Breast epithelium (tissue), 4 donors: Measurements from ENCODE around the gene MRPL39. TPM values are rescaled to one million over a fixed set of nuclear protein-coding genes. Genes with fewer than 3 reads are reported as not detected.

Source experiments
- DNase-seq, 2 donors: peaks; one replicate each; pipeline ENCODE4 v3.0.0-alpha.2; 2019; ENCODE audit warnings: low spot score in 2 of 2
- H3K27ac ChIP-seq, 2 donors: fragments of 200-600 bp; sonication (generic) in 1 of 2; one replicate each; pipeline ENCODE4 v1.5.1; 2016 to 2019; ENCODE audit warnings: mild to moderate bottlenecking in 1 of 2
- H3K27me3 ChIP-seq, 2 donors: fragments of 200-600 bp; sonication (generic) in 1 of 2; one replicate each; pipeline versions ENCODE4 v1.5.1 to v1.6.0; 2017 to 2019; ENCODE audit warnings: control low read depth in 1 of 2, mild to moderate bottlenecking in 1 of 2
- H3K36me3 ChIP-seq: fragments of 200-600 bp; one replicate; pipeline ENCODE4 v1.5.1; 2019
- H3K4me1 ChIP-seq, 2 donors: fragments of 200-600 bp; sonication (generic); one replicate each; pipeline ENCODE4 v1.5.1; 2016 to 2019; ENCODE audit warnings: control low read depth in 1 of 2
- H3K4me3 ChIP-seq, 3 donors: fragments of 200-600 bp; sonication (generic); 1 replicate in 2 of 3; 2 replicates in 1 of 3; pipeline ENCODE4 v1.5.1; 2016 to 2019; ENCODE audit warnings: mild to moderate bottlenecking in 3 of 3, moderate library complexity in 2 of 3
- H3K9me3 ChIP-seq, 2 donors: fragments of 200-600 bp; sonication (generic) in 1 of 2; one replicate each; pipeline ENCODE4 v1.5.1; 2016 to 2019; ENCODE audit warnings: control low read depth in 1 of 2
- CTCF ChIP-seq, 3 donors: fragments of 450-650 bp; IDR thresholded peaks; one replicate each; pipeline ENCODE4 v1.5.1; 2016 to 2017; ENCODE audit warnings: antibody characterized with exemption in 3 of 3, mild to moderate bottlenecking in 3 of 3, moderate library complexity in 3 of 3
- POLR2A ChIP-seq: fragments of 450-650 bp; IDR thresholded peaks from one replicate; pipeline ENCODE4 v1.6.1; 2016; ENCODE audit warnings: antibody characterized with exemption, mild to moderate bottlenecking, moderate library complexity
- POLR2AphosphoS5 ChIP-seq, 3 donors: sonication (generic); formaldehyde crosslinking; IDR thresholded peaks; one replicate each; pipeline ENCODE4 v1.6.1; 2017; ENCODE audit warnings: antibody characterized with exemption in 3 of 3
- intact Hi-C: fragments of 100-400 bp; cut with DNase I; formaldehyde crosslinking; loops from one replicate; pipeline ENCODE4 v1.15.1; 2023; ENCODE audit warnings: low total_unique reads
- total RNA-seq, 3 donors: library from RNA; depleted of rRNA; stranded (reverse); fragments of >200 nt; gene quantifications; one replicate each; pipeline ENCODE4 v1.1.0, GENCODE V29; 2016

Gene MRPL39
- total RNA-seq, 3 donors from 2014 or later = 13.0 to 28.2 (median 26.5) TPM

- H3K27ac ChIP-seq = no peak overlapping the region
- intact Hi-C loops = no loop called here
These were observed 39.8 kb downstream of the MRPL39 start for GRCh38 chr21:25567472-25567871.

DNA sequence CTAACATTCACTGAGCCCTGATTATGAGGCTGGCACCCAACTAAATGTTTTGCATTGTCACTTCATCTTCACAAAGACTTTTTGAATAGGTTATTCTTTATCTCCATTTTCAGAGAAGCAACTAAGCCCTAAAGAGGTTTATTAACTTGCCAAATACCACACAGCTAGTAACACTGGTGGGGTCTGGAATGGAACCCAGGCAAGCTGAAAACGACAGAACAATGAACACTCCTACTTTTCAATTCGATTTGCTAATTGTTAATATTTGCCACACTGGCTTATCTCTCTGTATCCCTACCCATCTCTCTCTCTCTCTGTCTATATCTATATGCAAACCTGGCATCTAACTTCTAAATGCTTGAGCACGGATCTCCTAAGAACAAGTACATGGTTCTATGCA lies 40.6 kb downstream of the MRPL39 start:
- Histone ChIP-seq H3K27me3 (no peaks in the 10 kb centered on the region), H3K9me3 (no peaks in the 10 kb centered on the region), H3K4me3 (no peak overlapping the region), H3K36me3 (peaks cover 3% of the 10 kb centered on the region), H3K27ac (no peak overlapping the region), H3K4me1 (no peaks in the 10 kb centered on the region)
- TF ChIP-seq POLR2AphosphoS5 (IDR thresholded peaks at IDR 0.05) (no peak), POLR2A (no peak), CTCF (IDR thresholded peaks at IDR 0.05) (no peak)
- no peak for DNase-seq
- intact Hi-C loops = no loop called here

More at GRCh38 chr21:25567472-25567871, 39.8 kb downstream of the MRPL39 start:
- no peak for TF ChIP-seq POLR2AphosphoS5 (IDR thresholded peaks at IDR 0.05)
- no peak for TF ChIP-seq CTCF (IDR thresholded peaks at IDR 0.05)
- no peak for TF ChIP-seq POLR2A
- no peaks in the 10 kb centered on the region for H3K9me3 ChIP-seq
- H3K4me1 ChIP-seq = no peaks in the 10 kb centered on the region
- H3K27me3 ChIP-seq = no peaks in the 10 kb centered on the region
- no peak overlapping the region for H3K4me3 ChIP-seq
- H3K36me3 ChIP-seq = peaks cover 3% of the 10 kb centered on the region
- no peak for DNase-seq

- H3K4me1 ChIP-seq = no peaks in the 10 kb centered on the region
- TF ChIP-seq POLR2A = no peak
- TF ChIP-seq POLR2AphosphoS5 (IDR thresholded peaks at IDR 0.05) = no peak
- TF ChIP-seq CTCF (IDR thresholded peaks at IDR 0.05) = no peak
- peaks cover 3% of the 10 kb centered on the region for H3K36me3 ChIP-seq
- no peak for DNase-seq
- H3K27ac ChIP-seq = no peak overlapping the region
- H3K27me3 ChIP-seq = no peaks in the 10 kb centered on the region
- no peak overlapping the region for H3K4me3 ChIP-seq
- intact Hi-C loops = no loop called here
- no peaks in the 10 kb centered on the region for H3K9me3 ChIP-seq
These were observed 41.7 kb downstream of the MRPL39 start for GRCh38 chr21:25565272-25566211.

- H3K27ac ChIP-seq = no peak overlapping the region
- no peaks in the 10 kb centered on the region for H3K27me3 ChIP-seq
- no peak for TF ChIP-seq POLR2A
- TF ChIP-seq CTCF (IDR thresholded peaks at IDR 0.05) = no peak
- TF ChIP-seq POLR2AphosphoS5 (IDR thresholded peaks at IDR 0.05) = no peak
- H3K4me1 ChIP-seq = no peaks in the 10 kb centered on the region
- no peaks in the 10 kb centered on the region for H3K9me3 ChIP-seq
- peaks cover 3% of the 10 kb centered on the region for H3K36me3 ChIP-seq
- no peak overlapping the region for H3K4me3 ChIP-seq
- no peak for DNase-seq
- intact Hi-C loops = no loop called here
These were observed 42.8 kb downstream of the MRPL39 start for GRCh38 chr21:25564349-25564948.
